ENCODE measurements around the gene STAT3. TPM values are rescaled to one million over a fixed set of nuclear protein-coding genes. Genes with fewer than 3 reads are reported as not detected.

The STAT3 gene
- total and polyA plus RNA-seq, 9 of the 15 experiments (the other 6 are each of a cell fraction or from before 2014, with no cell fraction given): 90.0 to 179 (median 114) TPM

DNA sequence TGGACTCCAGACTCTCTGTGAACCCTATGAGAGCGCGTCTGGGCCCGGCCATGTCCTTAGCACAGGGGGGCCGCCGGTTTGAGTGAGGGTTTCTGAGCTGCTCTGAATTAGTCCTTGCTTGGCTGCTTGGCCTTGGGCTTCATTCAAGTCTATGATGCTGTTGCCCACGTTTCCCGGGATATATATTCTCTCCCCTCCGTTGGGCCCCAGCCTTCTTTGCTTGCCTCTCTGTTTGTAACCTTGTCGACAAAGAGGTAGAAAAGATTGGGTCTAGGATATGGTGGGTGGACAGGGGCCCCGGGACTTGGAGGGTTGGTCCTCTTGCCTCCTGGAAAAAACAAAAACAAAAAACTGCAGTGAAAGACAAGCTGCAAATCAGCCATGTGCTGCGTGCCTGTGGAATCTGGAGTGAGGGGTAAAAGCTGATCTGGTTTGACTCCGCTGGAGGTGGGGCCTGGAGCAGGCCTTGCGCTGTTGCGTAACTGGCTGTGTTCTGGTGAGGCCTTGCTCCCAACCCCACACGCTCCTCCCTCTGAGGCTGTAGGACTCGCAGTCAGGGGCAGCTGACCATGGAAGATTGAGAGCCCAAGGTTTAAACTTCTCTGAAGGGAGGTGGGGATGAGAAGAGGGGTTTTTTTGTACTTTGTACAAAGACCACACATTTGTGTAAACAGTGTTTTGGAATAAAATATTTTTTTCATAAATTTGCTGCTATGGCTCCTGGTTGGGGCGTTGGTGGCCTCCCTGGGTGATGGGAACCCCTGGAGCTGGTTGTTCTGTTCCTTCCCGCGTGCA is 76.8 kb downstream of the STAT3 start (continued):
- TF ChIP-seq FOXO4 (CRISPR knock-in tag; IDR thresholded peaks at IDR 0.05): no peak
- TF ChIP-seq XRCC5 (IDR thresholded peaks at IDR 0.05; ENCODE audit: low read depth, low read length): 0 out of 2 replicates have a peak, but pooled peaks have one; percentile 34
- no peak for TF ChIP-seq PURB (CRISPR knock-in tag; IDR thresholded peaks at IDR 0.05; ENCODE audit: low read depth)
- no peak for TF ChIP-seq NFXL1 (CRISPR knock-in tag; IDR thresholded peaks at IDR 0.05)
- TF ChIP-seq, protein P1, sequence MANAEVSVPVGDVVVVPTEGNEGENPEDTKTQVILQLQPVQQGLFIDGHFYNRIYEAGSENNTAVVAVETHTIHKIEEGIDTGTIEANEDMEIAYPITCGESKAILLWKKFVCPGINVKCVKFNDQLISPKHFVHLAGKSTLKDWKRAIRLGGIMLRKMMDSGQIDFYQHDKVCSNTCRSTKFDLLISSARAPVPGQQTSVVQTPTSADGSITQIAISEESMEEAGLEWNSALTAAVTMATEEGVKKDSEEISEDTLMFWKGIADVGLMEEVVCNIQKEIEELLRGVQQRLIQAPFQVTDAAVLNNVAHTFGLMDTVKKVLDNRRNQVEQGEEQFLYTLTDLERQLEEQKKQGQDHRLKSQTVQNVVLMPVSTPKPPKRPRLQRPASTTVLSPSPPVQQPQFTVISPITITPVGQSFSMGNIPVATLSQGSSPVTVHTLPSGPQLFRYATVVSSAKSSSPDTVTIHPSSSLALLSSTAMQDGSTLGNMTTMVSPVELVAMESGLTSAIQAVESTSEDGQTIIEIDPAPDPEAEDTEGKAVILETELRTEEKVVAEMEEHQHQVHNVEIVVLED (CRISPR knock-in tag; IDR thresholded peaks at IDR 0.05): no peak
- no peak for TF ChIP-seq TRIM25 (IDR thresholded peaks at IDR 0.05; ENCODE audit: borderline replicate concordance)
- TF ChIP-seq MEF2A (IDR thresholded peaks at IDR 0.05; ENCODE audit: control insufficient read depth, low read depth, low read length): 0 out of 2 replicates have a peak, but pooled peaks have one; percentile 22
- TF ChIP-seq, protein P2, sequence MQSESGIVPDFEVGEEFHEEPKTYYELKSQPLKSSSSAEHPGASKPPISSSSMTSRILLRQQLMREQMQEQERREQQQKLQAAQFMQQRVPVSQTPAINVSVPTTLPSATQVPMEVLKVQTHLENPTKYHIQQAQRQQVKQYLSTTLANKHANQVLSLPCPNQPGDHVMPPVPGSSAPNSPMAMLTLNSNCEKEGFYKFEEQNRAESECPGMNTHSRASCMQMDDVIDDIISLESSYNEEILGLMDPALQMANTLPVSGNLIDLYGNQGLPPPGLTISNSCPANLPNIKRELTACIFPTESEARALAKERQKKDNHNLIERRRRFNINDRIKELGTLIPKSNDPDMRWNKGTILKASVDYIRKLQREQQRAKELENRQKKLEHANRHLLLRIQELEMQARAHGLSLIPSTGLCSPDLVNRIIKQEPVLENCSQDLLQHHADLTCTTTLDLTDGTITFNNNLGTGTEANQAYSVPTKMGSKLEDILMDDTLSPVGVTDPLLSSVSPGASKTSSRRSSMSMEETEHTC (IDR thresholded peaks at IDR 0.05): no peak
- TF ChIP-seq NBN (IDR thresholded peaks at IDR 0.05; ENCODE audit: low read depth): peak; percentile 82
- TF ChIP-seq POLR2B (IDR thresholded peaks at IDR 0.05; ENCODE audit: low read depth, partially characterized antibody): peak; percentile 44
- 0 out of 2 replicates have a peak, but pooled peaks have one; percentile 31 for TF ChIP-seq MTA3 (IDR thresholded peaks at IDR 0.05; ENCODE audit: borderline replicate concordance)
- TF ChIP-seq RBBP5 (IDR thresholded peaks at IDR 0.05; ENCODE audit: borderline replicate concordance, insufficient read depth, low read length, poor library complexity, severe bottlenecking): no peak
- TF ChIP-seq, protein P3, sequence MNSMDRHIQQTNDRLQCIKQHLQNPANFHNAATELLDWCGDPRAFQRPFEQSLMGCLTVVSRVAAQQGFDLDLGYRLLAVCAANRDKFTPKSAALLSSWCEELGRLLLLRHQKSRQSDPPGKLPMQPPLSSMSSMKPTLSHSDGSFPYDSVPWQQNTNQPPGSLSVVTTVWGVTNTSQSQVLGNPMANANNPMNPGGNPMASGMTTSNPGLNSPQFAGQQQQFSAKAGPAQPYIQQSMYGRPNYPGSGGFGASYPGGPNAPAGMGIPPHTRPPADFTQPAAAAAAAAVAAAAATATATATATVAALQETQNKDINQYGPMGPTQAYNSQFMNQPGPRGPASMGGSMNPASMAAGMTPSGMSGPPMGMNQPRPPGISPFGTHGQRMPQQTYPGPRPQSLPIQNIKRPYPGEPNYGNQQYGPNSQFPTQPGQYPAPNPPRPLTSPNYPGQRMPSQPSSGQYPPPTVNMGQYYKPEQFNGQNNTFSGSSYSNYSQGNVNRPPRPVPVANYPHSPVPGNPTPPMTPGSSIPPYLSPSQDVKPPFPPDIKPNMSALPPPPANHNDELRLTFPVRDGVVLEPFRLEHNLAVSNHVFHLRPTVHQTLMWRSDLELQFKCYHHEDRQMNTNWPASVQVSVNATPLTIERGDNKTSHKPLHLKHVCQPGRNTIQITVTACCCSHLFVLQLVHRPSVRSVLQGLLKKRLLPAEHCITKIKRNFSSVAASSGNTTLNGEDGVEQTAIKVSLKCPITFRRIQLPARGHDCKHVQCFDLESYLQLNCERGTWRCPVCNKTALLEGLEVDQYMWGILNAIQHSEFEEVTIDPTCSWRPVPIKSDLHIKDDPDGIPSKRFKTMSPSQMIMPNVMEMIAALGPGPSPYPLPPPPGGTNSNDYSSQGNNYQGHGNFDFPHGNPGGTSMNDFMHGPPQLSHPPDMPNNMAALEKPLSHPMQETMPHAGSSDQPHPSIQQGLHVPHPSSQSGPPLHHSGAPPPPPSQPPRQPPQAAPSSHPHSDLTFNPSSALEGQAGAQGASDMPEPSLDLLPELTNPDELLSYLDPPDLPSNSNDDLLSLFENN (IDR thresholded peaks at IDR 0.05; ENCODE audit: low read depth in 2 of 2, low read length in 2 of 2): peak in 1 of 2 experiments; percentile 26; a peak in 1 of 4 replicates
- no peak for TF ChIP-seq CCAR2 (IDR thresholded peaks at IDR 0.05; ENCODE audit: low read depth, low read length)
- TF ChIP-seq SIN3A (IDR thresholded peaks at IDR 0.05; ENCODE audit: borderline replicate concordance in 2 of 2, control insufficient read depth in 1 of 2, low read depth in 2 of 2, low read length in 2 of 2): peak; percentile 39 to 50; a peak in 2 of 4 replicates
